Keratinocyte (primary cell): ENCODE measurements around the gene SERPINB11.
A peak's percentile ranks its signal among the peaks of the same experiment; 100 is the strongest.

Experiments
- CTCF ChIP-seq, 3 experiments: IDR thresholded peaks in 1 of 3; conservative IDR thresholded peaks in 1 of 3; optimal IDR thresholded peaks in 1 of 3; 2 replicates in 2 of 3; 3 replicates in 1 of 3; pipeline versions ENCODE3 to v1.5.1; 2011; ENCODE audit warnings: low read length in 3 of 3, mild to moderate bottlenecking in 3 of 3, moderate library complexity in 2 of 3, control low read depth in 1 of 3, inconsistent platforms in 1 of 3; ENCODE audit not compliant: insufficient read depth in 2 of 3; ENCODE audit errors: extremely low read depth in 1 of 3
- EZH2 ChIP-seq: IDR thresholded peaks from one replicate; pipeline ENCODE4 v1.6.1; 2012; ENCODE audit warnings: inconsistent platforms, mild to moderate bottlenecking, low read length, moderate library complexity

- TF ChIP-seq CTCF (optimal IDR thresholded peaks at IDR 0.05 in 1 of 3, IDR thresholded peaks at IDR 0.05 in 1 of 3, conservative IDR thresholded peaks at IDR 0.05 in 1 of 3; ENCODE audit: extremely low read depth in 1 of 3, insufficient read depth in 2 of 3, low read length in 3 of 3) (peak in 2 of 3 experiments; percentile 56 to 70), EZH2 (no peak)
Observed at GRCh38 chr18:63741769-63742168, 39.0 kb downstream of the SERPINB11 start.
